NCI-H2081 treated with DMSO at 0.1 percent for 48 hours (cell line): ENCODE data around the gene GPRC5C.
A peak's percentile ranks its signal among the peaks of the same experiment; 100 is the strongest.
"Not testable (repeated sequence)": the region's sequence is repeated elsewhere in the genome, so short reads cannot be mapped to it uniquely, and the experiment has no call there.

Experiments used
- DNase-seq: peaks from one replicate; lab custom pipeline; 2025; lab: John Stamatoyannopoulos, UW

GPRC5C gene

GRCh38 chr17:74472890-74473289 is 41.0 kb downstream of the GPRC5C start:
- DNase-seq, result no peak

GRCh38 chr17:74473294-74473693 is 41.4 kb downstream of the GPRC5C start:
- DNase-seq, result no peak

GRCh38 chr17:74474043-74474792 is 42.3 kb downstream of the GPRC5C start:
- DNase-seq, result no peak

GRCh38 chr17:74475189-74475588 is 43.3 kb downstream of the GPRC5C start:
- no peak for DNase-seq

- no peak for DNase-seq
These were observed 45.5 kb downstream of the GPRC5C start for GRCh38 chr17:74477411-74477810.

GRCh38 chr17:74478420-74479100 is 46.7 kb downstream of the GPRC5C start:
- no peak for DNase-seq

GRCh38 chr17:74480290-74480689 is 48.4 kb downstream of the GPRC5C start:
- no peak for DNase-seq

- no peak for DNase-seq
These were observed 49.7 kb downstream of the GPRC5C start for GRCh38 chr17:74481621-74482020.

- DNase-seq, result no peak
These were observed 52.2 kb downstream of the GPRC5C start for GRCh38 chr17:74484066-74484465.

- DNase-seq, result no peak
These were observed 53.3 kb downstream of the GPRC5C start for GRCh38 chr17:74485022-74485743.

GRCh38 chr17:74485841-74486240 is 54.0 kb downstream of the GPRC5C start:
- DNase-seq, result no peak

GRCh38 chr17:74488276-74488675 is 56.4 kb downstream of the GPRC5C start:
- not testable (repeated sequence) for DNase-seq

GRCh38 chr17:74490716-74491115 is 58.8 kb downstream of the GPRC5C start:
- no peak for DNase-seq

GRCh38 chr17:74491626-74492025 is 59.7 kb downstream of the GPRC5C start:
- no peak for DNase-seq

- peak; percentile 12 for DNase-seq
These were observed 61.5 kb downstream of the GPRC5C start for GRCh38 chr17:74493331-74493833.
